ENCODE data around the gene ZNF132. TPM values are rescaled to one million over a fixed set of nuclear protein-coding genes. Genes with fewer than 3 reads are reported as not detected.

The ZNF132 gene
- total RNA-seq, 4 donors from 2014 or later, result 3.0 to 5.1 (median 3.5) TPM

GRCh38 chr19:58480831-58481230 lies 40.9 kb upstream of the ZNF132 start:
- 95% methylated on average over 2 of the region's 2 CpGs; no CpG with 5 or more reads in 1 of the 2 donors for WGBS, 2 donors (ENCODE audit: low coverage in 1 of 2)
- TF ChIP-seq CTCF (IDR thresholded peaks at IDR 0.05) (no peak), EP300 (IDR thresholded peaks at IDR 0.05; ENCODE audit: low read depth) (no peak), POLR2AphosphoS5 (IDR thresholded peaks at IDR 0.05) (no peak), POLR2A (IDR thresholded peaks at IDR 0.05) (no peak)

GRCh38 chr19:58480481-58480830 lies 40.5 kb upstream of the ZNF132 start:
- no peaks in the 10 kb centered on the region for H3K27me3 ChIP-seq
- H3K27ac ChIP-seq, result no peak overlapping the region
- peaks cover 8 to 10% (median 9%) of the 10 kb centered on the region in 4 donors for H3K4me1 ChIP-seq
- WGBS, 2 donors (ENCODE audit: low coverage in 1 of 2), result 90% methylated on average over 19 of the region's 20 CpGs; no CpG with 5 or more reads in 1 of the 2 donors
- no peaks in the 10 kb centered on the region for H3K9me3 ChIP-seq
- H3K4me3 ChIP-seq, result no peak overlapping the region
- DNase-seq, result no peak
- no peak for TF ChIP-seq POLR2AphosphoS5 (IDR thresholded peaks at IDR 0.05)
- TF ChIP-seq EP300 (IDR thresholded peaks at IDR 0.05; ENCODE audit: low read depth), result no peak
- no peak for TF ChIP-seq POLR2A (IDR thresholded peaks at IDR 0.05)
- no peak for TF ChIP-seq CTCF (IDR thresholded peaks at IDR 0.05)
- intact Hi-C loops (cut with DNase I; ENCODE audit: low total_unique reads), result no loop called here
- in situ Hi-C loops (cut with MboI; ENCODE audit: low pct_ligation_motif_present in 1 of 4, low pct_unique_long_range_greater_than_20kb in 1 of 4, low sequenced_read_pairs in 3 of 4), result no loop called here
- H3K36me3 ChIP-seq, result no peaks in the 10 kb centered on the region

More at GRCh38 chr19:58480831-58481230, 40.9 kb upstream of the ZNF132 start:
- in situ Hi-C loops (cut with MboI; ENCODE audit: low pct_ligation_motif_present in 1 of 4, low pct_unique_long_range_greater_than_20kb in 1 of 4, low sequenced_read_pairs in 3 of 4), result no loop called here
- H3K4me3 ChIP-seq, result no peak overlapping the region
- no peak overlapping the region for H3K27ac ChIP-seq
- H3K9me3 ChIP-seq, result no peaks in the 10 kb centered on the region
- H3K27me3 ChIP-seq, result no peaks in the 10 kb centered on the region
- intact Hi-C loops (cut with DNase I; ENCODE audit: low total_unique reads), result no loop called here
- no peak for DNase-seq
- no peaks in the 10 kb centered on the region for H3K36me3 ChIP-seq
- H3K4me1 ChIP-seq, result peaks cover 8 to 9% (median 9%) of the 10 kb centered on the region in 4 donors

GRCh38 chr19:58479736-58480480 lies 40.0 kb upstream of the ZNF132 start:
- intact Hi-C loops (cut with DNase I; ENCODE audit: low total_unique reads) (no loop called here), in situ Hi-C loops (cut with MboI; ENCODE audit: low pct_ligation_motif_present in 1 of 4, low pct_unique_long_range_greater_than_20kb in 1 of 4, low sequenced_read_pairs in 3 of 4) (no loop called here)
- Histone ChIP-seq H3K27me3 (no peaks in the 10 kb centered on the region), H3K9me3 (no peaks in the 10 kb centered on the region), H3K36me3 (no peaks in the 10 kb centered on the region), H3K4me3 (no peak overlapping the region), H3K27ac (no peak overlapping the region), H3K4me1 (peaks cover 13 to 15% (median 14%) of the 10 kb centered on the region in 4 donors)
- 87% methylated on average over 25 of the region's 28 CpGs; no CpG with 5 or more reads in 1 of the 2 donors for WGBS, 2 donors (ENCODE audit: low coverage in 1 of 2)
- no peak for DNase-seq
- no peak for TF ChIP-seq CTCF (IDR thresholded peaks at IDR 0.05)

GRCh38 chr19:58479303-58479702 lies 39.4 kb upstream of the ZNF132 start:
- no peak overlapping the region for H3K4me3 ChIP-seq
- no peak for DNase-seq
- intact Hi-C loops (cut with DNase I; ENCODE audit: low total_unique reads), result no loop called here
- in situ Hi-C loops (cut with MboI; ENCODE audit: low pct_ligation_motif_present in 1 of 4, low pct_unique_long_range_greater_than_20kb in 1 of 4, low sequenced_read_pairs in 3 of 4), result no loop called here
- no peak overlapping the region for H3K27ac ChIP-seq
- H3K4me1 ChIP-seq, result peaks cover 13 to 19% (median 16%) of the 10 kb centered on the region in 4 donors
- 92% methylated on average over 7 of the region's 7 CpGs; no CpG with 5 or more reads in 1 of the 2 donors for WGBS, 2 donors (ENCODE audit: low coverage in 1 of 2)
- no peaks in the 10 kb centered on the region for H3K9me3 ChIP-seq
- H3K36me3 ChIP-seq, result no peaks in the 10 kb centered on the region
- no peaks in the 10 kb centered on the region for H3K27me3 ChIP-seq
- no peak for TF ChIP-seq POLR2AphosphoS5 (IDR thresholded peaks at IDR 0.05)
- TF ChIP-seq POLR2A (IDR thresholded peaks at IDR 0.05), result no peak
- TF ChIP-seq EP300 (IDR thresholded peaks at IDR 0.05; ENCODE audit: low read depth), result no peak
- no peak for TF ChIP-seq CTCF (IDR thresholded peaks at IDR 0.05)
